Neutrophil (primary cell): Measurements from ENCODE around the gene ZNF593OS.

Source experiments
- H3K27ac ChIP-seq: fragments of 200-600 bp; sonication (generic); 2 replicates; pipeline ENCODE4 v1.5.1; 2016; ENCODE audit warnings: mild to moderate bottlenecking, moderate library complexity
- H3K27me3 ChIP-seq: fragments of 200-600 bp; sonication (generic); 2 replicates; pipeline ENCODE4 v1.6.0; 2016; ENCODE audit warnings: mild to moderate bottlenecking
- H3K36me3 ChIP-seq: fragments of 200-600 bp; sonication (generic); 2 replicates; pipeline ENCODE4 v1.5.1; 2017
- H3K4me1 ChIP-seq, 2 experiments: fragments of 200-600 bp in 1 of 2; sonication (generic) in 1 of 2; 1 replicate in 1 of 2; 2 replicates in 1 of 2; pipeline versions ENCODE4 v1.5.1 to v1.6.1; 2013 to 2016; ENCODE audit warnings: low read depth in 1 of 2, low read length in 1 of 2, mild to moderate bottlenecking in 1 of 2, moderate library complexity in 1 of 2; ENCODE audit not compliant: control insufficient read depth in 1 of 2, insufficient read depth in 1 of 2
- H3K4me3 ChIP-seq, 2 experiments: fragments of 200-600 bp in 1 of 2; sonication (generic) in 1 of 2; 1 replicate in 1 of 2; 2 replicates in 1 of 2; pipeline ENCODE4 v1.5.1; 2013 to 2016; ENCODE audit warnings: low read depth in 1 of 2, low read length in 1 of 2, mild to moderate bottlenecking in 1 of 2, moderate library complexity in 1 of 2
- H3K9me3 ChIP-seq: fragments of 200-600 bp; sonication (generic); 2 replicates; pipeline ENCODE4 v1.5.1; 2016
- CTCF ChIP-seq: fragments of 200-600 bp; sonication (generic); IDR thresholded peaks from 2 replicates; pipeline ENCODE4 v1.5.1; 2016; ENCODE audit warnings: antibody characterized with exemption

Gene ZNF593OS

GRCh38 chr1:26170472-26170821, 1.2 kb downstream of the ZNF593OS start:
- Histone ChIP-seq H3K27me3 (peaks cover 15% of the 10 kb centered on the region), H3K9me3 (no peaks in the 10 kb centered on the region), H3K4me1 (peaks cover 11% of the 10 kb centered on the region in 2 experiments), H3K27ac (no peak overlapping the region), H3K4me3 (peak overlapping the region; percentile 67 to 74), H3K36me3 (no peaks in the 10 kb centered on the region)
- TF ChIP-seq CTCF: no peak

- H3K27ac ChIP-seq: no peak within 1 kb of the TSS
- TF ChIP-seq CTCF: peak; percentile 89
- no peaks in the 10 kb centered on the region for H3K9me3 ChIP-seq
- H3K36me3 ChIP-seq: no peaks in the 10 kb centered on the region
- H3K4me3 ChIP-seq: peak within 1 kb of the TSS; percentile 67 to 74
- peaks cover 21% of the 10 kb centered on the region for H3K27me3 ChIP-seq
- H3K4me1 ChIP-seq: peaks cover 11% of the 10 kb centered on the region in 2 experiments
These were observed 1.8 kb downstream of the ZNF593OS start, which contains the start of gene ZNF593 for GRCh38 chr1:26169669-26170471. ZNF593 (plus strand) TSS chr1:26169908; CDS start chr1:26169984, 76 bp downstream.

DNA sequence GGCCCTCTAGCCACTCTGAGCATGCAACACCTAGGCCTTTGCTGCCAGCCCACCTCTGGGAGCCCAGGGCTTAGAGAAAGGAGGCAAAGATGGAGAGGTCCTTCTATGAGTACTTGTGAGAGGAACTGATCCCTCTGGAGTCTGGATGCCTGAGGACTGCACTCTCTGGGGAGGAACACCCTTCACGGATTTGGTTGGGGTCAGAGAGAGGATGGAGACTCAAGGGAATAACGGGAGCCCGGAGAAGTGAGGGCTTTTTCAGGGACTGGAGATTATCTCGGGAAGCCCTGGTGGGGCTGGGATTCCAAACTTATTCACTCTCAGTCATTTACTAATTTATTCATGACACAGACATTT, 2.5 kb downstream of the ZNF593OS start:
- no peak for TF ChIP-seq CTCF
- Histone ChIP-seq H3K4me3 (peak overlapping the region in 1 of 2 experiments; percentile 74), H3K36me3 (no peaks in the 10 kb centered on the region), H3K4me1 (peaks cover 11 to 15% of the 10 kb centered on the region in 2 experiments), H3K27ac (no peak overlapping the region), H3K27me3 (peaks cover 28% of the 10 kb centered on the region), H3K9me3 (no peaks in the 10 kb centered on the region)

DNA sequence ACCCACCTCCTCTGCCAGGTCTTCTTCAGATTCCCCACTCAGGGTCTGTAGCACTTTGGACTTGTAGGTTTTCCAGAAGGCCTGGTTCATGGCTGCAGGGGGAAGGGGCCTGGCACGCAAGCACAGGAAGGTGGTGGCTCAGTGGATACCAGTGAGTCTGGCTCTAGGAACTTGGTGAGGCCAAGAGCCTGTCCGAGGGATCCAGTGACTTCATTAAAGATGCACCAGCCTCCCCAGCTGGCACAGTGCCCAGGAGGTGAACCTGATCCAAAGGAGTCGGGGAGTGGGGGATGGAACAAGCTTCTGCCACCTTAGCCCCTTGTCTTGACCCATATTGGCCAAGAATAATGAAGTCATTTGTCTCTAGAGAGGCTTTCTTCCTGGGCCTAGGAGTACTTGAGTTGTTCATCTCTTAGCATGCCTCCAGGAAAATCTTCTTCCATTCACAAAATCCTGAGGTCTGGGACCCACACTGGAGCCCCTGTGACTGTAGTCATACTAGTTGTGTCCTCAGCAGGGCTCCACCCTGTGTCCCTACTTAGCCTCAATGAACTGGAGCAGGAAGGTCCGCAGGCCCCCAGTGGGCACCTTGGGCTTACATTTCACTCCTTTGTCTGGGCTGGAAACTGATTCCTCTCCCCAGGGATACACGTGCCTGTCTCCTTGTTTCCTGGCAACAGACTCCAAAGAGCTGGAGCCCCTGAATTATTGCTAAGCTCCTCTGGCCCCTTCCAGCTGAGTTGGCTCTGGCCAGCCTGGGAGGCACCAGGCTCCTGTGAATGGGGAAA, 3.0 kb downstream of the ZNF593OS start, which contains the start of gene C1orf232:
Gene C1orf232, minus strand, starts transcription at position 554 of the 788 bp plus-strand sequence. Its CDS starts 464 bp downstream, at position 90.
- H3K4me1 ChIP-seq: peaks cover 11 to 21% of the 10 kb centered on the region in 2 experiments
- H3K27me3 ChIP-seq: peaks cover 34% of the 10 kb centered on the region
- no peaks in the 10 kb centered on the region for H3K9me3 ChIP-seq
- no peak for TF ChIP-seq CTCF
- H3K4me3 ChIP-seq: peak within 1 kb of the TSS; percentile 67 to 74
- no peaks in the 10 kb centered on the region for H3K36me3 ChIP-seq
- no peak within 1 kb of the TSS for H3K27ac ChIP-seq

DNA sequence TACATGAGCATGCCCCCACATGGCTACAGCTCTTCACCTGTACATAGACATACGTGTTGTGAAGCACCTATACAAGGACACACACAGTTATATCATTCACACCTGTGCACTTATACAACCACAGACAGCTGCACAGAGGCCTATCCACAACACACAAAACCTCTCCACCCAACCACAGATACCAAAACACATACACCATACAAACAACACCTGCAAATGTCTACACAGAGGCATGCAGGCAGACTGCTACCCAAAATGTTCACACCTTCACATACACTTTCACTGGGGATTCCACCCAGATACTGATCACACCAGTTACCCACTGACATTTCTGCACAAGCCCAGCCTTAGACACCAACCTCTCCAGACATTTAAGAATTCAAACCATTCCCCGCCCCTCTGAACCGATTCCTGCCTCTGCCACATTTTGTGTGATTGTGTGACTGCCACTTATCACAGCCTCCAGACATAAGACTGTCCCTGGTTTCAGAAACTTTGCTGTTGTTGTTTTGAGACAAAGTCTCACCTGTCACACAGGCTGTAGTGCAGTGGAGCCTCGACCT, 4.8 kb downstream of the ZNF593OS start:
- H3K27ac ChIP-seq: no peak overlapping the region
- H3K27me3 ChIP-seq: peaks cover 50% of the 10 kb centered on the region
- no peaks in the 10 kb centered on the region for H3K36me3 ChIP-seq
- H3K4me3 ChIP-seq: no peak overlapping the region
- TF ChIP-seq CTCF: no peak
- H3K9me3 ChIP-seq: no peaks in the 10 kb centered on the region
- H3K4me1 ChIP-seq: peaks cover 18 to 29% of the 10 kb centered on the region in 2 experiments
